ENCODE data around the gene SMIM9.

- TF ChIP-seq EZH2 (optimal IDR thresholded peaks at IDR 0.05; ENCODE audit: low read depth, low read length), result no peak
- TF ChIP-seq, protein P1, sequence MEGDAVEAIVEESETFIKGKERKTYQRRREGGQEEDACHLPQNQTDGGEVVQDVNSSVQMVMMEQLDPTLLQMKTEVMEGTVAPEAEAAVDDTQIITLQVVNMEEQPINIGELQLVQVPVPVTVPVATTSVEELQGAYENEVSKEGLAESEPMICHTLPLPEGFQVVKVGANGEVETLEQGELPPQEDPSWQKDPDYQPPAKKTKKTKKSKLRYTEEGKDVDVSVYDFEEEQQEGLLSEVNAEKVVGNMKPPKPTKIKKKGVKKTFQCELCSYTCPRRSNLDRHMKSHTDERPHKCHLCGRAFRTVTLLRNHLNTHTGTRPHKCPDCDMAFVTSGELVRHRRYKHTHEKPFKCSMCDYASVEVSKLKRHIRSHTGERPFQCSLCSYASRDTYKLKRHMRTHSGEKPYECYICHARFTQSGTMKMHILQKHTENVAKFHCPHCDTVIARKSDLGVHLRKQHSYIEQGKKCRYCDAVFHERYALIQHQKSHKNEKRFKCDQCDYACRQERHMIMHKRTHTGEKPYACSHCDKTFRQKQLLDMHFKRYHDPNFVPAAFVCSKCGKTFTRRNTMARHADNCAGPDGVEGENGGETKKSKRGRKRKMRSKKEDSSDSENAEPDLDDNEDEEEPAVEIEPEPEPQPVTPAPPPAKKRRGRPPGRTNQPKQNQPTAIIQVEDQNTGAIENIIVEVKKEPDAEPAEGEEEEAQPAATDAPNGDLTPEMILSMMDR (IDR thresholded peaks at IDR 0.05; ENCODE audit: low read length), result no peak
- TF ChIP-seq EZH2phosphoT487 (IDR thresholded peaks at IDR 0.05; ENCODE audit: low read length), result no peak
Observed at GRCh38 chrX:154821523-154821922, 12.9 kb downstream of the SMIM9 start.

Measured in MM.1S (cell line).